GM18502 (cell line): Measurements from ENCODE around the gene ARSA.
"Not testable (repeated sequence)": the region's sequence is repeated elsewhere in the genome, so short reads cannot be mapped to it uniquely, and the experiment has no call there.

ENCODE experiments used
- ATAC-seq: cut with Tn5 transposase; IDR thresholded peaks from one replicate; pipeline ENCODE4 v1.9.1; 2021; ENCODE audit warnings: mild to moderate bottlenecking; ENCODE audit not compliant: unreplicated experiment, poor library complexity

Gene ARSA

DNA sequence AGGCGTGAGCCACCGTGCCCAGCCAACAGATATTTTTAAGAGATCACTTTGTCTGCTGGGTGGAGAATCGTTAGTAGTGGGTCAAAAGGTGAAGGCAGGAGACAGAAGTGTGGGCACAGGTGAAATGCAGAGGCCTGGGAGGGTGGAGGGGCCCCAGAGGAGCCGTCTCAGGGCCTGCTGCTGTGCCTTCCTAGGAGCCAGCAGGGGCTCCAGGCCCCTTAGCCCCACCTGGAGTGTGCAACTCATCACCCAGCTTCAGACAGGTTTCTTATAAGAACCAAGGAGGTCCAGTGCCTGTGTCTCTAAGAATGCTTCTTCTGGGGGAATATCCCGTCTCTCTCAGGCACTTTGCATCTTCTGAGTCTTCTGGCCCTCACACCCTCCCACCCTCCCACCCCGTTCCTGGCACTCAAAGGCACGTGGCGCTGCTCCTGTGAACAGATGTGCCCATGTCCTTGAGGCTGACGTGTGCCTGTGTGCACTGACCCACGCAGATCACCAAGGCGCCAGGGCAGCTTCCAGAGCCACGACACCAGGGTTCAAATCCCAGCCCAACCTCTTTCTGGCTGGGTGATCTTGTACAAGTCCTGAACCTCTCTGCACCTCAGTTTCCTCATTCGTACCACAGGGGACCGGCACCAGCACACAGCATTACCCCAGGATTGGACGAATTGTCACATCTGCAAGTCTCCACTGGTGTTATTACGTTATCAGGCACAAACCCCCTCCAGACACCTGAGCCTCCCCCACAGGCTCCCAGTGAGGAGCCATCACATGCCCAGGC, 3.4 kb downstream of the ARSA start:
- no peak for ATAC-seq

- ATAC-seq = no peak
Observed at GRCh38 chr22:50622723-50623327, 5.1 kb downstream of the ARSA start.

DNA sequence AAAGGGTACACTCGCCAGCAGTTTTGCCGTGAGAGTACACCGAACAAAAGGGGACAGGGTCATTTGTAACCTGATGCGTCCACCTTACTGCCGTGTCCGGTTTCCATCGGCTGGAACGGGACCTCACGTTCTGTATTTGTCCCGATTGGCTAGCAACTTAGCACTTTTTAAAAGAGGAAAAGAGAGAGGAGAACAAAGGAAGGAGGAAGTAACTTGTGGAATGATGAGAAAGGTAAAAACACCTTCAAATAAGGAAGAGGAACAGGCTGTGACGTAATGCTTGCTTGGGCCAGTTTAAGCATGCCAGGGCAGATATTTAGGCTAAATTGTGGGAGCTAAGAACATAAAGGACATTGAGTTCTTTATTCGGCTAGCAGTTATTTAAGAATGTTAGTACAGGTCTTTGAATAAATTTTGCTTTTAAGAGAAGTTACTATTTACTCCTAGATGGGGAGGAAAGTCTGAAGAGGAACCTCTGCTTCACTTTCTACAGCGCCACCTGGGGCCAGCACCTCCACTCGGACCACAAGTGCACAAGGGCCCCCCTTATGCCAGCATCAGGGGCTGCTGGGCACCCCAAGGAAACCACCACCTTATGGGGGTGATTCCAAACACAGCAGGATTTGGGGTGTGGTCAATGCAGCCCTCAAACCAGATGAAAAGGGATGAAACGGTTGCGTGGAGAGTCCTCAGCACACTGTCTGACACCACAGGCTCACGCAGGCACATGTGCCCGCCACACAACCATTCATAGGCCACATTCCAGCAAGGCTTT, 5.8 kb downstream of the ARSA start:
- ATAC-seq = no peak

DNA sequence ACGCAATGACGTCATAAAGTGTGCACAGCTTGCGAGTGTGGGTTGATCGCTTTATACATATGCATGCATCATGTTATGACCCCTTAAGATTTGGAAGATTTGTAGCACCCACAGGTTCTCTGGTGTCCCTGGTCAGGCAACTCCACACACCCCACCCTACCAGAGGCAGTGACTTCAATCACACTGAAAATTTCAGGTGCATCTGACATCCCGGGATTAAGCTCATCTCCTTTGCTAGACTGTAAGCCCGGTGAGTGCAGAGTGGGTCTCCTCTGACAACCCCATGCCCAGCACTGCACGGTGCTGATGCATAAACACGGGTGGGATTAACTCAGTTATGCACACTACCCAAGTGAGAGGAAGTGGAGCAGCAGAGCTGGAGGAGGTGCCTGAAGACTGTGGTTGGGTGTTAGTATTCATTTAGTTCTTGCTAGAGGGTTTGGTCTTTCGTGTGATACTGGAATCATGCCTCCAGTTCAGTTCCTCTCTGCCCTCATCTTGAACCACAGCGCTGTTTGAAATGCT, 6.5 kb downstream of the ARSA start:
- peak; percentile 57 for ATAC-seq

DNA sequence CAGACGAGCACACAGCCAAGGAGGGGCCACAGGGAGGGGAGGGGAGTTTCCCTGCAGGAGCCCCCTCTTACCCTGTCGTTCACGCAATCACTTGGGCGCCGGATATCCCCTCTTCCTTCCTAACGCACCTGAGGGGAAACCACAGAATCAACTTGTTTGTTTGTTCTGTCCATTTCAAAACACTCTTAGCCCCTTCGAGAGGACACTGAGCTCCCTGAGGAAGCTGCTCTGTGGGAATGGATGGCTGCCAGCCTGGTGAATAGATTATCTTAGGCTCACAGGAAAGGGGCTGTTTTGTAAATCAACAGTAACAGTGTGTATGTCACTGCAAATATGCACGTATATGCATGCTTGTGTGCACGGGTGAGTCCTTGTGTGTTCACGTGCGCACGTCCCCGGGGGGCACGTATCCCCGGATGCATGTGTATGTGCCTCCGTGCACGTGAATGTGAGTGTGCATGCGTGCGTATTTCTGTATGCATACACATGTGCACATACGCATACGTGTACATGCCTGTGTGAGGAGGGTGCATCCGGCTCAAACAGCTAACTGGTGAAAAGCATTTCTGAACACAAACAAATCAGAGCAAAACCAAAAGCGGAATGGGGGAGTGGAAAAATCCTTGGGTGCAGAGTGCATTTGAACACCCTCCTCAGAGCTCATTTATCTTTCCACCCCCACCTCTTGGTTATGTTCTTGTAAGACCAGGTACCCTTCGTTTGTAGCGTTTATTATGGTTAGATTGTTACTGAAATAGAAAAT, 7.2 kb downstream of the ARSA start:
- peak; percentile 63 for ATAC-seq

GRCh38 chr22:50614296-50614695, 13.7 kb downstream of the ARSA start:
- not testable (repeated sequence) for ATAC-seq

GRCh38 chr22:50613291-50613981, 14.5 kb downstream of the ARSA start:
- ATAC-seq = no peak

DNA sequence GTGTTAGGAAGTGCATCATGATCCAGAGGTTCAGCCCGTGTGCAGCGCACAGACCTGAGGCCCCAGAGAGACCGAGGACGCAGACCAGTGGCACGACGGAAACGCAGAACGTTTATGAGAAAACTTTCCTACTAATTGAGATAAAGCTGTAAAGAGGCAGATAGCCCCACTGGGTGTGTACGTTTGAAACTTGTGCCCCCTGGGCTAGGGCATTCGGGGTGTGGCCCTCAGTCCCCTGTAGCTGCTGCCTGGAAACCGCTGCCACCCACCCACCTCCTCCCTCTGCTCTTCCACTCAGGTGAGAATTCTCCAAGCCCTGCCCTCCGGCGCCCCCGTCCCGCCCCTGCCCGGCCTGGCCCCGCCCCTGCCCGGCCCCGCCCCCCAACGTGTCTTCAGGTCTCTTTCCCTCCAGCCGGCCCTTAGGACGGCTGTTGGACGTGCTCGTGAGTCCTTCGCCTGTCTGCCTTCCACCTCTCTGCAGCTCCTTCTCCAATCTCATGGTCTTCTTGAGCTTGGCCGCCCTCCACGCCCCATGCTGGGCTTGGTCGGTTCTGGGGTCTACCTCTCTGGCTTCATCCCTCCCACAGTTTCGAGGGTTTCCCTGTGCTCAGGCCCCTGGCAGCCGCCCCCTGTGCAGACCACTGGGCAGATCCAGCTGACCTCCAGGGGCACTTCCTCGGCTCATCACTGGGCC, 15.3 kb downstream of the ARSA start:
- ATAC-seq = no peak

DNA sequence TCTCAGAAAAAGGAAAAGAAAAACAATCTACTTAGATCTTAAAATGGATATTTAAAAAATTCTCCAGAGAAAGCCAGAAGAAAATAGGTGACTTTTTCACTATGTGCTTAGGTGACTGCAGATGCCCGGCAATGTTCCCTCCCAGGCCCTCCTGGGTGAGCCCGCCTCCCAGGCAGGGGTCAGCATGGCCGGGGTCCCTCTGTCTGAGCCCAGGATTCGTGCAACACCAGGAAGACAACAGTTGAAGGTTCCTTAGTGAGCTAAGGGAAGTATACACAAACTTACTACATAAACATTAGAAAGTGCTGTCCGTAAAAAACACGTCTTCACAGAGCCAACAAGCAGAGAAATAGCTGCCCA, 15.8 kb downstream of the ARSA start:
- no peak for ATAC-seq

- no peak for ATAC-seq
Observed at GRCh38 chr22:50611341-50612060, 16.5 kb downstream of the ARSA start.

DNA sequence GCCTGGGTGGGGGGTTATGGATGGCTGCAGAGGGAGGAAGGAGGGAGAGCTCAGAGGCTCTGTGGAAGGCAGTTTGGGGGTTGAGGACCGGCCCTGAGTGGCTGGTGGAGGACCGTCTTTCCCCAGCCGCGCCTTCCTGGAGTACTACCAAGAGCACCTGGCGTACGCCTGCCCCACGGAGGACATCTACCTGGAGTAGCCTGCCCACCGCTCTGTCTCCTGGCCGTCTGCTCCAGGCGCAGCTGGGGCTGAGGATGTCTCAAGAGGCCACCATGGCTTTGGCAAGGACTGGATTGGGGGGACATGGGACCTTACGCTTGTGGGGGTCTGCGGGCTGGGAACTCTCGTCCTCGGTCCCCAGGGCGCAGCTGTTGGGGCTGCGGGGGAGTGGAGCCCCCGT, 17.4 kb downstream of the ARSA start:
- no peak for ATAC-seq

GRCh38 chr22:50610041-50610451, 17.9 kb downstream of the ARSA start:
- no peak for ATAC-seq

GRCh38 chr22:50609599-50609998, 18.4 kb downstream of the ARSA start:
- ATAC-seq = no peak

DNA sequence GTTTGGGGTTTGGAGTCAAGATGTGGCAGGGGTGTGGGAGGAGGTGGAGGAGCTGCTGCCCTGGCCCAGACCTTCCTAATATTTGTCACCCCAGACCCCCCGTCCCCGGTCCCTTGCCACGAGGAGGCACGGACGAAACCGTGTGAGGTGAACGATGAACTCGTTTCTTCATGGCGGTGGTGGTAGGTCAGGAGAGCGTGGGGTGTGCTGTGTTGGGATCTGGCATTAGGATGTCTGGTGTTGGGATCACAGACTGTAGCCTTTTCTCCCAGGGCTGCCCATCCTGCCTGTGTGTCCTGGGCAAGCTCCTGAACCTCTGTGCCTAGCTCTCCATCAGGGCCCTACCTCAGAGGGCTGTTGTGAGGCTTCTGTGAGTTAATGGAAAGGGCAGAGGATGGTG, 19.0 kb downstream of the ARSA start:
- ATAC-seq = no peak

DNA sequence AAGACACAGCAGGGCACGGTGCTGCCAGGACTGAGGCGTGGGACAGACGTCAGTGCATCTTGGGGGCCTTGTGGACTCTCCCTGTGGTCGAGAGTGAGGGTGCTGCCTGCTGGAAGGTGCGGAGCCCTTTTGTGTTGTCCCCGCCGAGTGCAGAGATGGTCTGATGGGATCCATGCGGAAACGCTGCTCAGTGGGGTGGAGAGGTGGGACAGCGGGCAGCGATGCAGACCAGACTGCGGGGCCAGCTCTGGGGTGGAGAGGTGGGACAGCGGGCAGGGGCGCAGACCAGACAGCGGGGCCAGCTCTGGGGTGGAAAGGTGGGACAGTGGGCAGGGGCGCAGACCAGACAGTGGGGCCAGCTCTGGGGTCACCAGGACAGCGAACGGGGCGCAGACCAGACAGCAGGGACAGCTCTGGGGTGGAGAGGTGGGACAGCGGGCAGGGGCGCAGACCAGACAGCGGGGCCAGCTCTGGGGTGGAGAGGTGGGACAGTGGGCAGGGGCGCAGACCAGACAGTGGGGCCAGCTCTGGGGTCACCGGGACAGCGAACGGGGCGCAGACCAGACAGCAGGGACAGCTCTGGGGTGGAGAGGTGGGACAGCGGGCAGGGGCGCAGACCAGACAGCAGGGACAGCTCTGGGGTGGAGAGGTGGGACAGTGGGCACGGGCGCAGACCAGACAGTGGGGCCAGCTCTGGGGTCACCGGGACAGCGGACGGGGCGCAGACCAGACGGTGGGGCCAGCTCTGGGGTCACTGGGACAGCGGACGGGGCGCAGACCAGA, 19.7 kb downstream of the ARSA start:
- ATAC-seq = not testable (repeated sequence)

GRCh38 chr22:50607659-50608020, 20.3 kb downstream of the ARSA start:
- no peak for ATAC-seq

GRCh38 chr22:50606946-50607658, 20.9 kb downstream of the ARSA start:
- no peak for ATAC-seq
